ENCODE data around the gene KIF16B. TPM values are rescaled to one million over a fixed set of nuclear protein-coding genes. Genes with fewer than 3 reads are reported as not detected.
"Not testable (repeated sequence)": the region's sequence is repeated elsewhere in the genome, so short reads cannot be mapped to it uniquely, and the experiment has no call there.

KIF16B gene
- total and polyA plus RNA-seq, 2 donors (not counting 3 experiments of a cell fraction or from before 2014, with no cell fraction given): 2.9 to 8.8 TPM

DNA sequence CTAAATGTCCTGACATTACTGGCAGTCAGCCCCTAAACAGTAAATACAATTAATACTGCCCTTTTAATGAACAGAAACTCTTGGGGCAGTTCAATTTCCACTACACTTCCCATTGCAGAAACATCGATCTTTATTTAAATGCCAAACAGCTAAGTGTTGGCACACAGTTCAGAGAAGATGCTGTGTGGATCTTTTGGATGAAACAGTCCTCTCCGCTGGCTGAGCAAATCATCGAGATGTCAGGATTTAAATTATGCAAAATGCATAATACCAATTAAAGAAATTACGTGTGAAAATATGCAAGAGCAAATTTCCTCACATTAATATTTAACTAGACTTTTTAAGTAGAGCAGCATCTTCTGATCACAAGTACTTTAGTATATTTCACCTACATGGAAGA, 132.6 kb downstream of the KIF16B start:
- CTCF ChIA-PET: no interaction called here
- Histone ChIP-seq H3K9ac (replicated peaks; ENCODE audit: extremely low read depth, insufficient read depth, low read length) (no peak overlapping the region), H3K4me3 (replicated peaks in 1 of 3; ENCODE audit: insufficient read depth in 1 of 3, low read depth in 1 of 3, low read length in 3 of 3) (no peak overlapping the region), H4K20me1 (replicated peaks; ENCODE audit: control insufficient read depth, extremely low read depth, insufficient read depth, low read length) (no peaks in the 10 kb centered on the region), H3K27me3 (ENCODE audit: control insufficient read depth in 2 of 2, insufficient read depth in 2 of 2, low read length in 2 of 2) (no peaks in the 10 kb centered on the region), H3K4me1 (ENCODE audit: control insufficient read depth, extremely low read depth, insufficient read depth, low read length) (no peaks in the 10 kb centered on the region), H3K9me3 (replicated peaks; ENCODE audit: control insufficient read depth, insufficient read depth, low read length) (no peaks in the 10 kb centered on the region), H3K27ac (ENCODE audit: insufficient read depth, low read depth, low read length) (no peak overlapping the region), H3K4me2 (ENCODE audit: insufficient read depth, low read length) (no peak overlapping the region), H3K36me3 (ENCODE audit: control insufficient read depth in 2 of 2, extremely low read depth in 1 of 2, insufficient read depth in 2 of 2, low read length in 2 of 2) (no peaks in the 10 kb centered on the region), H3K9me1 (replicated peaks; ENCODE audit: control insufficient read depth, extremely low read depth, insufficient read depth, low read length) (no peaks in the 10 kb centered on the region), H2AFZ (ENCODE audit: low read depth, low read length) (no peak overlapping the region), H3K79me2 (ENCODE audit: control insufficient read depth, insufficient read depth, low read length) (no peaks in the 10 kb centered on the region)
- intact Hi-C loops (cut with micrococcal nuclease): no loop called here
- DNase-seq (ENCODE audit: low read depth, low spot score): no peak
- dilution Hi-C loops (cut with MboI; ENCODE audit: extremely low pct_ligation_motif_present, low sequenced_read_pairs): no loop called here
- BruUV-seq (replicated peaks): no TSS peak
- FAIRE-seq: no peak
- TF ChIP-seq EZH2 (IDR thresholded peaks at IDR 0.05; ENCODE audit: borderline replicate concordance, low read depth, low read length, severe bottlenecking) (no peak), GATA2 (IDR thresholded peaks at IDR 0.05; ENCODE audit: insufficient read depth, insufficient read length, low read depth, low read length) (no peak), JUN (IDR thresholded peaks at IDR 0.05; ENCODE audit: borderline replicate concordance, insufficient read depth, insufficient read length, low read depth) (no peak), MYC (IDR thresholded peaks at IDR 0.05; ENCODE audit: low read depth, low read length) (no peak), POLR2A (IDR thresholded peaks at IDR 0.05; ENCODE audit: low read depth, low read length) (no peak), POLR2AphosphoS5 (IDR thresholded peaks at IDR 0.05; ENCODE audit: insufficient read depth, low read depth, low read length) (no peak), FOS (IDR thresholded peaks at IDR 0.05; ENCODE audit: borderline replicate concordance, insufficient read depth, low read length) (no peak)
- TF ChIP-seq, protein P1, sequence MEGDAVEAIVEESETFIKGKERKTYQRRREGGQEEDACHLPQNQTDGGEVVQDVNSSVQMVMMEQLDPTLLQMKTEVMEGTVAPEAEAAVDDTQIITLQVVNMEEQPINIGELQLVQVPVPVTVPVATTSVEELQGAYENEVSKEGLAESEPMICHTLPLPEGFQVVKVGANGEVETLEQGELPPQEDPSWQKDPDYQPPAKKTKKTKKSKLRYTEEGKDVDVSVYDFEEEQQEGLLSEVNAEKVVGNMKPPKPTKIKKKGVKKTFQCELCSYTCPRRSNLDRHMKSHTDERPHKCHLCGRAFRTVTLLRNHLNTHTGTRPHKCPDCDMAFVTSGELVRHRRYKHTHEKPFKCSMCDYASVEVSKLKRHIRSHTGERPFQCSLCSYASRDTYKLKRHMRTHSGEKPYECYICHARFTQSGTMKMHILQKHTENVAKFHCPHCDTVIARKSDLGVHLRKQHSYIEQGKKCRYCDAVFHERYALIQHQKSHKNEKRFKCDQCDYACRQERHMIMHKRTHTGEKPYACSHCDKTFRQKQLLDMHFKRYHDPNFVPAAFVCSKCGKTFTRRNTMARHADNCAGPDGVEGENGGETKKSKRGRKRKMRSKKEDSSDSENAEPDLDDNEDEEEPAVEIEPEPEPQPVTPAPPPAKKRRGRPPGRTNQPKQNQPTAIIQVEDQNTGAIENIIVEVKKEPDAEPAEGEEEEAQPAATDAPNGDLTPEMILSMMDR (IDR thresholded peaks at IDR 0.05; ENCODE audit: extremely low read depth in 1 of 2, insufficient read depth in 1 of 2, low read depth in 1 of 2, low read length in 2 of 2): no peak
- TF ChIP-seq, protein P2, sequence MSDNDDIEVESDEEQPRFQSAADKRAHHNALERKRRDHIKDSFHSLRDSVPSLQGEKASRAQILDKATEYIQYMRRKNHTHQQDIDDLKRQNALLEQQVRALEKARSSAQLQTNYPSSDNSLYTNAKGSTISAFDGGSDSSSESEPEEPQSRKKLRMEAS (IDR thresholded peaks at IDR 0.05; ENCODE audit: insufficient read depth, insufficient read length): no peak
- POLR2A ChIA-PET: no interaction called here

DNA sequence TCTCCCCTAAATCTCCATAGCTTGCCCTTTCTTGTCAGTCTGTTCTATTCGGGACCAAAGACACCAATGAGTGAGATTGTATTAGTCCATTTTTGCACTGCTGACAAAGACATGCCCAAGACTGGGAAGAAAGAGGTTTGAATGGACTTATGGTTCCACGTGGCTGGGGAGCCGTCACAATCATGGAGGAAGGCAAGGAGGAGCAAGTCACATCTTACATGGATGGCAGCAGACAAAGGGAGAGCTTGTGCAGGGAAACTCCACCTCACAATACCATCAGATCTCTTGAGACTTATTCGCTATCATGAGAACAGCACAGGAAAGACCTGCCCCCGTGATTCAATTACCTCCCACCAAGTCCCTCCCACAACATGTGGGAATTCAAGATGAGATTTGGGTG, 133.7 kb downstream of the KIF16B start:
- FAIRE-seq; POLR2A ChIA-PET; intact Hi-C loops (cut with micrococcal nuclease): not testable (repeated sequence)

More for the DNA sequence above, 133.7 kb downstream of the KIF16B start:
- H2AFZ ChIP-seq (ENCODE audit: low read depth, low read length); H3K9me1 ChIP-seq (replicated peaks; ENCODE audit: control insufficient read depth, extremely low read depth, insufficient read depth, low read length); BruUV-seq (replicated peaks); H3K9me3 ChIP-seq (replicated peaks; ENCODE audit: control insufficient read depth, insufficient read depth, low read length); CTCF ChIA-PET; DNase-seq (ENCODE audit: low read depth, low spot score); H3K79me2 ChIP-seq (ENCODE audit: control insufficient read depth, insufficient read depth, low read length); dilution Hi-C loops (cut with MboI; ENCODE audit: extremely low pct_ligation_motif_present, low sequenced_read_pairs); H3K36me3 ChIP-seq (ENCODE audit: control insufficient read depth in 2 of 2, extremely low read depth in 1 of 2, insufficient read depth in 2 of 2, low read length in 2 of 2); H3K9ac ChIP-seq (replicated peaks; ENCODE audit: extremely low read depth, insufficient read depth, low read length); H3K4me2 ChIP-seq (ENCODE audit: insufficient read depth, low read length); H4K20me1 ChIP-seq (replicated peaks; ENCODE audit: control insufficient read depth, extremely low read depth, insufficient read depth, low read length); H3K27me3 ChIP-seq (ENCODE audit: control insufficient read depth in 2 of 2, insufficient read depth in 2 of 2, low read length in 2 of 2); H3K27ac ChIP-seq (ENCODE audit: insufficient read depth, low read depth, low read length); H3K4me1 ChIP-seq (ENCODE audit: control insufficient read depth, extremely low read depth, insufficient read depth, low read length); H3K4me3 ChIP-seq (replicated peaks in 1 of 3; ENCODE audit: insufficient read depth in 1 of 3, low read depth in 1 of 3, low read length in 3 of 3): not testable (repeated sequence)
